ENCODE results near the gene ZNF750.

DNA sequence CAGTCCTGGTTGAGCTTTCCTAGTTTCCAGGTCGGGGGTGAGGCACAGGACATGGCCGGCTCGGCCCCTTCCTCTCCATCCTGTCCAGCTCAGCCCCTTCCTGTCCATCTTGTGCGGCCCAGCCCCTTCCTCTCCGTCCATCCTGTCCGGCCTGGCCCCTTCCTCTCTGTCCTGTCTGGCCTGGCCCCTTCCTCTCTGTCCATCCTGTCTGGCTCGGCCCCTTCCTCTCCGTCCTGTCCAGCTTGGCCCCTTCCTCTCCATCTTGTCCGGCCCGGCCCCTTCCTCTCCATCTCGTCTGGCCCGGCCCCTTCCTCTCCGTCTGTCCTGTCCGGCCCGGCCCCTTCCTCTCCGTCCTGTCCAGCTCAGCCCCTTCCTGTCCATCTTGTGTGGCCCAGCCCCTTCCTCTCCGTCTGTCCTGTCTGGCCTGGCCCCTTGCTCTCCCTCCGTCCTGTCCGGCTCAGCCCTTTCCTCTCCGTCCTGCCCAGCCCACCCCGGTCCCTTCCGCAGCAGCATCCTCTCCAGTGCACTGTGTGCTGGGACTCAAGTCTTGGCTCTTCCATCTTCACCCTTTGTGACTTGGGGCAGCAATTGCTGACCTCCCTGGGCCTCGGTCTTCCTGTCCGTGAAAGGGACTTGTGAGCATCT, 5.5 kb upstream of the ZNF750 start:
- TF ChIP-seq, protein P1, sequence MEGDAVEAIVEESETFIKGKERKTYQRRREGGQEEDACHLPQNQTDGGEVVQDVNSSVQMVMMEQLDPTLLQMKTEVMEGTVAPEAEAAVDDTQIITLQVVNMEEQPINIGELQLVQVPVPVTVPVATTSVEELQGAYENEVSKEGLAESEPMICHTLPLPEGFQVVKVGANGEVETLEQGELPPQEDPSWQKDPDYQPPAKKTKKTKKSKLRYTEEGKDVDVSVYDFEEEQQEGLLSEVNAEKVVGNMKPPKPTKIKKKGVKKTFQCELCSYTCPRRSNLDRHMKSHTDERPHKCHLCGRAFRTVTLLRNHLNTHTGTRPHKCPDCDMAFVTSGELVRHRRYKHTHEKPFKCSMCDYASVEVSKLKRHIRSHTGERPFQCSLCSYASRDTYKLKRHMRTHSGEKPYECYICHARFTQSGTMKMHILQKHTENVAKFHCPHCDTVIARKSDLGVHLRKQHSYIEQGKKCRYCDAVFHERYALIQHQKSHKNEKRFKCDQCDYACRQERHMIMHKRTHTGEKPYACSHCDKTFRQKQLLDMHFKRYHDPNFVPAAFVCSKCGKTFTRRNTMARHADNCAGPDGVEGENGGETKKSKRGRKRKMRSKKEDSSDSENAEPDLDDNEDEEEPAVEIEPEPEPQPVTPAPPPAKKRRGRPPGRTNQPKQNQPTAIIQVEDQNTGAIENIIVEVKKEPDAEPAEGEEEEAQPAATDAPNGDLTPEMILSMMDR (IDR thresholded peaks at IDR 0.05; ENCODE audit: low read length), result no peak
- TF ChIP-seq EZH2 (IDR thresholded peaks at IDR 0.05; ENCODE audit: borderline replicate concordance, low read length), result no peak

Data from OCI-LY1 (cell line).